Adipocyte (in vitro differentiated cells): ENCODE data around the gene NLRP6.
"Not testable (repeated sequence)": the region's sequence is repeated elsewhere in the genome, so short reads cannot be mapped to it uniquely, and the experiment has no call there.

Experiments
- DNase-seq: peaks from one replicate; pipeline ENCODE4 v3.0.0-alpha.2; 2015; ENCODE audit warnings: low read depth
- H3K27me3 ChIP-seq: replicated peaks from 2 replicates; pipeline ENCODE4 v1.7.0; 2013; ENCODE audit warnings: mild to moderate bottlenecking, low read length, moderate library complexity; ENCODE audit not compliant: control insufficient read depth, insufficient read depth
- H3K36me3 ChIP-seq: 2 replicates; pipeline ENCODE4 v1.7.0; 2013; ENCODE audit warnings: low read length, mild to moderate bottlenecking, moderate library complexity; ENCODE audit not compliant: control insufficient read depth, insufficient read depth, severe bottlenecking
- H3K4me1 ChIP-seq: 2 replicates; pipeline ENCODE4 v1.7.0; 2013; ENCODE audit warnings: mild to moderate bottlenecking, low read length, moderate library complexity; ENCODE audit not compliant: control insufficient read depth, insufficient read depth
- H3K4me3 ChIP-seq: 2 replicates; pipeline ENCODE4 v1.7.0; 2013; ENCODE audit warnings: mild to moderate bottlenecking, low read length, moderate library complexity
- H3K9ac ChIP-seq: 2 replicates; pipeline ENCODE4 v1.7.0; 2013; ENCODE audit warnings: mild to moderate bottlenecking, low read length, moderate library complexity
- H3K9me3 ChIP-seq: 2 replicates; pipeline ENCODE4 v1.7.0; 2013; ENCODE audit warnings: mild to moderate bottlenecking, low read length, moderate library complexity; ENCODE audit not compliant: control insufficient read depth

Gene NLRP6

DNA sequence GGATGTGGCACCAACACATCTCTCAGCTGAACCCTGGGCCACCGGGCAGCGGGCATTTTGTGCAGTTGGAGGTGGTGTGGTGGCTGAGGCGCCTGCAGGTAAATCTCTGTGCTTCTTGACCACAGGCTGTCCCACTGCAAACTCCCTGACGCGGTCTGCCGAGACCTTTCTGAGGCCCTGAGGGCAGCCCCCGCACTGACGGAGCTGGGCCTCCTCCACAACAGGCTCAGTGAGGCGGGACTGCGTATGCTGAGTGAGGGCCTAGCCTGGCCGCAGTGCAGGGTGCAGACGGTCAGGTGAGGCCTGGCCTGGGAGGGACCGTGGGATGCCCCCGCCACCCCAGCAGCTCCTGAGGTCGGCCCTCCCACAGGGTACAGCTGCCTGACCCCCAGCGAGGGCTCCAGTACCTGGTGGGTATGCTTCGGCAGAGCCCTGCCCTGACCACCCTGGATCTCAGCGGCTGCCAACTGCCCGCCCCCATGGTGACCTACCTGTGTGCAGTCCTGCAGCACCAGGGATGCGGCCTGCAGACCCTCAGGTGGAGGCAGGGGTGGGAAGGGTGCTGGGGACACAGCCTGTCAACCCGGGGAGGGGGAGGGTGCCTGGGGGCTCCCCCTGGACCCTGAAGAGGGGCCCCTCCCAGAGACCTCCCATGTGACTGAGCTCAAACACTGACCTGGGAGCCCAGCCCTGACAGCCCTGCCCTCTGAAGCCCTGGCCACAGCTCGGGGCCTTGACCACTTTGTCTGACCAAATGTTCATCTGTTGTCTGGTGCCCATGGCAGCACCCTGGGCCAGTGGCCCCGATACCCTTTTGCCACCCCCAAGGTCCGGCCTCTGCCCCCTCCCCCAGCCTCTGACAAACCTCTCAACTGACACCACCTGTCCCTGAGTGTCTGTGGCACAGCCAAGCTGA lies 6.2 kb downstream of the NLRP6 start:
- Histone ChIP-seq H3K9ac (no peak overlapping the region), H3K4me3 (no peak overlapping the region)
- no peak for DNase-seq

GRCh38 chr11:285021-285893 lies 7.0 kb downstream of the NLRP6 start:
- no peak for DNase-seq

More for the DNA sequence above, 6.2 kb downstream of the NLRP6 start:
- Histone ChIP-seq H3K9me3 (no peaks in the 10 kb centered on the region), H3K27me3 (peaks cover 51% of the 10 kb centered on the region), H3K4me1 (peaks cover 4% of the 10 kb centered on the region), H3K36me3 (no peaks in the 10 kb centered on the region)

GRCh38 chr11:285894-286220 lies 7.7 kb downstream of the NLRP6 start:
- DNase-seq = no peak
- Histone ChIP-seq H3K27me3 (peaks cover 46% of the 10 kb centered on the region), H3K36me3 (no peaks in the 10 kb centered on the region), H3K4me1 (peaks cover 4% of the 10 kb centered on the region), H3K9me3 (no peaks in the 10 kb centered on the region), H3K9ac (no peak overlapping the region), H3K4me3 (no peak overlapping the region)

More at GRCh38 chr11:285021-285893, 7.0 kb downstream of the NLRP6 start:
- peaks cover 4% of the 10 kb centered on the region for H3K4me1 ChIP-seq
- no peak overlapping the region for H3K9ac ChIP-seq
- no peaks in the 10 kb centered on the region for H3K9me3 ChIP-seq
- peaks cover 51% of the 10 kb centered on the region for H3K27me3 ChIP-seq
- no peaks in the 10 kb centered on the region for H3K36me3 ChIP-seq
- no peak overlapping the region for H3K4me3 ChIP-seq

DNA sequence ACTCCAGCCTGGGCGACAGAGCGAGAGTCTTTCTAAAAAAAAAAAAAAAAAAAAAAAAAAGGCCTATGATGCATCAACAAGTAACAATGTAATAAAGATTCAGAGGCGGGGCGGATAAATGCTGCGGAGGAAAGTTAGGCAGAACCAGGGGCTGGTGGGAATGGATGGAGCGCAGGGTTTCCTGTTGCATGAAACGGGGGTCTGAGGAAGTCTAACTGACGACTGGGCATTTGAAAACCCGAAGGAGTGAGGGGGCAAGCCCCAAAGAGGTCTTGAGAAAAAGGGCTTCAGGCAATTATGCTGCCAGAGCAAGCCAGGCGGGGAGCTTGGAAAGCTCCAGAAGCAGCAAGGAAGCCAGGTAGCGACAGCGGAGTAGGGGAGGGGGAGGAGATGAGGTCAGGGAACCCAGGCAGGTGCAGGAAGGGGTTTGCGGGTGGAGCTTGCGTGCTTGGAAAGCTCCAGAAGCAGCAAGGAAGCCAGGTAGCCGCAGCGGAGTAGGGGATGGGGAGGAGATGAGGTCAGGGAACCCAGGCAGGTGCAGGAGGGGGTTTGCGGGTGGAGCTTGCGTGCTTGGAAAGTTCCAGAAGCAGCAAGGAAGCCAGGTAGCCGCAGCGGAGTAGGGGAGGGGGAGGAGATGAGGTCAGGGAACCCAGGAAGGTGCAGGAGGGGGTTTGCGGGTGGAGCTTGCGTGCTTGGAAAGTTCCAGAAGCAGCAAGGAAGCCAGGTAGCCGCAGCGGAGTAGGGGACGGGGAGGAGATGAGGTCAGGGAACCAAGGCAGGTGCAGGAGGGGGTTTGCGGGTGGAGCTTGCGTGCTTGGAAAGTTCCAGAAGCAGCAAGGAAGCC lies 9.0 kb downstream of the NLRP6 start:
- not testable (repeated sequence) for H3K9me3 ChIP-seq, H3K9ac ChIP-seq, H3K4me3 ChIP-seq, DNase-seq, H3K36me3 ChIP-seq, H3K4me1 ChIP-seq
- peaks cover 33% of the 10 kb centered on the region for H3K27me3 ChIP-seq

DNA sequence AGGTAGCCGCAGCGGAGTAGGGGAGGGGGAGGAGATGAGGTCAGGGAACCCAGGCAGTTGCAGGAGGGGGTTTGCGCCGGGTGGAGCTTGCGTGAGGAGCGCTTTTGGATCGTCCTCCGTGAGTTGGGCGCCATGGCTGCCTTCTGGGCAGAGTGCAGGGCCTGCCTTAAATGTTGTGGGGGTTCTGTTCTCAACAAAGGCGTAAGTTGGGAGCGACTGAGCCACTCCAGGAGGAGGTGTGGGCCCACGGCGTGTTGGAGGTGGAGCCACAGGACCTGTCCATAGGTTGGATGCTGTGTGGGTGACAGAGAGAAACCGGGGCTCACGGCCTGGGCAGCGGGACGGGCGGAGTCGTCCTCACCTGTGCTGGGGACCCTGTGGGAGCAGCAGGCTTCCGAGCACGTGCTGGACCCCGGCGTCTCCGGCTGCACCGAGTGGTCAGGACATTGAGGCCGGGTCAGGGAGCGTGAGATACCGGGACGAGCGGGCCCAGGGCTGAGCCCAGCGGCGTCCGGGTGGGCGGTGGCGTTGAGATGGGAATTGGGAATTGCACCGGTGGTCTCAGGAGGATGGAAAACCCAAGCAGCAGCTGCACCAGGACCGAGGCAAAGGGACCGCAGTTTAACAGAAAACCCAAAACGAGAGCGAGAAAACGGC lies 9.7 kb downstream of the NLRP6 start:
- no peak for DNase-seq
- H3K4me1 ChIP-seq = peaks cover 4% of the 10 kb centered on the region

GRCh38 chr11:288478-289397 lies 10.5 kb downstream of the NLRP6 start, which contains the start of gene PGGHG:
PGGHG (plus strand) TSS chr11:289126; CDS start chr11:289817, 691 bp downstream.
- Histone ChIP-seq H3K36me3 (no peaks in the 10 kb centered on the region), H3K4me3 (peak within 1 kb of the TSS; percentile 79), H3K9me3 (no peaks in the 10 kb centered on the region), H3K27me3 (peaks cover 21% of the 10 kb centered on the region), H3K4me1 (peaks cover 4% of the 10 kb centered on the region), H3K9ac (peak within 1 kb of the TSS; percentile 64)
- peak; percentile 79 for DNase-seq

More for the DNA sequence above, 9.7 kb downstream of the NLRP6 start:
- H3K9me3 ChIP-seq = no peaks in the 10 kb centered on the region
- peaks cover 26% of the 10 kb centered on the region for H3K27me3 ChIP-seq
- H3K36me3 ChIP-seq = no peaks in the 10 kb centered on the region
- peak overlapping the region; percentile 64 for H3K9ac ChIP-seq
- H3K4me3 ChIP-seq = peak overlapping the region; percentile 79

GRCh38 chr11:289398-289711 lies 11.1 kb downstream of the NLRP6 start:
- no peak for DNase-seq
- Histone ChIP-seq H3K4me1 (peaks cover 4% of the 10 kb centered on the region), H3K27me3 (peaks cover 15% of the 10 kb centered on the region), H3K36me3 (no peaks in the 10 kb centered on the region), H3K9me3 (no peaks in the 10 kb centered on the region), H3K9ac (no peak overlapping the region), H3K4me3 (peak overlapping the region; percentile 41)

- peak overlapping the region; percentile 41 for H3K4me3 ChIP-seq
- no peak for DNase-seq
Measured at GRCh38 chr11:289712-290620, 11.8 kb downstream of the NLRP6 start.

DNA sequence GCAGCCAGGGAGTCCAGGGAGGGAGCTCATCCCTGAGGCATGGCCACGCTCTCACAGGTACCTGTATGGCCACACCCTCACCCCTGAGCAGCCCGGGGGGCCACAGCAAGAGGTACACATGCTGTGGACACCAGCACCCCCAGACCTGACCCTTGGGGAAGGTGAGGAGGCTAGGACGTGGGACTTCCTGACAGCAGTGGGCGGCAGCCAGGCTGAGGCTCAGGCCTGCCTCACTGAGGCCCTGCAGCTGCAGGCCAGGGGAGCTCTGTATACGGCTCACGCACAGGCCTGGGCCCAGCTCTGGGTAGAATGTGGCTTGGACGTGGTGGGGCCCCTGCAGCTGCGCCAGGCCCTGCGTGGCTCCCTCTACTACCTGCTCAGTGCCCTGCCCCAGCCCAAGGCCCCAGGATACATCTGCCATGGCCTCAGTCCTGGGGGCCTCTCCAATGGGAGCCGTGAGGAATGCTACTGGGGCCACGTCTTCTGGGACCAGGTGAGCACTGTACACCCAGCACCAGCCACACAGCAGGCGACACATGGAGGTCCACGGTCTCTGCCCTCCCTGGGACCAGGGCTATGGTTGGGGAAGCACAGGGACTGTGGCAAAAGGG lies 12.5 kb downstream of the NLRP6 start:
- Histone ChIP-seq H3K36me3 (no peaks in the 10 kb centered on the region), H3K4me3 (no peak overlapping the region)

More at GRCh38 chr11:289712-290620, 11.8 kb downstream of the NLRP6 start:
- H3K4me1 ChIP-seq = peaks cover 4% of the 10 kb centered on the region
- H3K27me3 ChIP-seq = peaks cover 15% of the 10 kb centered on the region
- no peaks in the 10 kb centered on the region for H3K36me3 ChIP-seq
- H3K9me3 ChIP-seq = no peaks in the 10 kb centered on the region
- H3K9ac ChIP-seq = no peak overlapping the region

More for the DNA sequence above, 12.5 kb downstream of the NLRP6 start:
- Histone ChIP-seq H3K9me3 (no peaks in the 10 kb centered on the region), H3K4me1 (peaks cover 4% of the 10 kb centered on the region), H3K9ac (no peak overlapping the region), H3K27me3 (peaks cover 11% of the 10 kb centered on the region)
- no peak for DNase-seq
